Measurements from ENCODE around the gene GLCE. TPM values are rescaled to one million over a fixed set of nuclear protein-coding genes. Genes with fewer than 3 reads are reported as not detected.

GLCE gene
- total RNA-seq, 1 donor from 2014 or later = 7.8 TPM

GRCh38 chr15:69313432-69314000 lies 153.1 kb downstream of the GLCE start:
- no peak for TF ChIP-seq CTCF (IDR thresholded peaks at IDR 0.05; ENCODE audit: borderline replicate concordance)

GRCh38 chr15:69314131-69314530 lies 153.7 kb downstream of the GLCE start:
- no peak for DNase-seq
- Histone ChIP-seq H3K9me3 (replicated peaks) (no peaks in the 10 kb centered on the region), H3K4me3 (no peak overlapping the region), H3K27me3 (ENCODE audit: low read depth) (peaks cover 6% of the 10 kb centered on the region), H3K4me1 (no peaks in the 10 kb centered on the region), H3K27ac (replicated peaks) (no peak overlapping the region), H3K36me3 (no peaks in the 10 kb centered on the region)
- intact Hi-C loops (cut with micrococcal nuclease) = no loop called here
- TF ChIP-seq CTCF (IDR thresholded peaks at IDR 0.05; ENCODE audit: borderline replicate concordance) = no peak

More at GRCh38 chr15:69313432-69314000, 153.1 kb downstream of the GLCE start:
- no peak for DNase-seq
- no peaks in the 10 kb centered on the region for H3K9me3 ChIP-seq (replicated peaks)
- no peak overlapping the region for H3K4me3 ChIP-seq
- H3K36me3 ChIP-seq = no peaks in the 10 kb centered on the region
- H3K27me3 ChIP-seq (ENCODE audit: low read depth) = peaks cover 6% of the 10 kb centered on the region
- H3K4me1 ChIP-seq = no peaks in the 10 kb centered on the region
- intact Hi-C loops (cut with micrococcal nuclease) = no loop called here
- H3K27ac ChIP-seq (replicated peaks) = no peak overlapping the region

- H3K9me3 ChIP-seq (replicated peaks) = no peaks in the 10 kb centered on the region
- no peaks in the 10 kb centered on the region for H3K36me3 ChIP-seq
- intact Hi-C loops (cut with micrococcal nuclease) = no loop called here
- no peak overlapping the region for H3K4me3 ChIP-seq
- H3K27me3 ChIP-seq (ENCODE audit: low read depth) = peaks cover 6% of the 10 kb centered on the region
- no peak for DNase-seq
- H3K4me1 ChIP-seq = no peaks in the 10 kb centered on the region
- no peak overlapping the region for H3K27ac ChIP-seq (replicated peaks)
- TF ChIP-seq CTCF (IDR thresholded peaks at IDR 0.05; ENCODE audit: borderline replicate concordance) = no peak
These were observed 154.3 kb downstream of the GLCE start for GRCh38 chr15:69314736-69315135.

- no peak for DNase-seq
- intact Hi-C loops (cut with micrococcal nuclease) = no loop called here
These were observed 155.1 kb downstream of the GLCE start for GRCh38 chr15:69315402-69316110.

GRCh38 chr15:69316291-69316690 lies 155.9 kb downstream of the GLCE start:
- Histone ChIP-seq H3K27ac (replicated peaks) (no peak overlapping the region), H3K4me1 (no peaks in the 10 kb centered on the region), H3K36me3 (no peaks in the 10 kb centered on the region), H3K27me3 (ENCODE audit: low read depth) (peaks cover 6% of the 10 kb centered on the region), H3K4me3 (no peak overlapping the region), H3K9me3 (replicated peaks) (no peaks in the 10 kb centered on the region)
- intact Hi-C loops (cut with micrococcal nuclease) = no loop called here
- TF ChIP-seq CTCF (IDR thresholded peaks at IDR 0.05; ENCODE audit: borderline replicate concordance) = no peak
- no peak for DNase-seq

More at GRCh38 chr15:69315402-69316110, 155.1 kb downstream of the GLCE start:
- Histone ChIP-seq H3K27me3 (ENCODE audit: low read depth) (peaks cover 6% of the 10 kb centered on the region), H3K4me3 (no peak overlapping the region), H3K27ac (replicated peaks) (no peak overlapping the region), H3K36me3 (no peaks in the 10 kb centered on the region), H3K9me3 (replicated peaks) (no peaks in the 10 kb centered on the region), H3K4me1 (no peaks in the 10 kb centered on the region)
- TF ChIP-seq CTCF (IDR thresholded peaks at IDR 0.05; ENCODE audit: borderline replicate concordance) = no peak
